ENCODE data around the gene PRKCE. TPM values are rescaled to one million over a fixed set of nuclear protein-coding genes. Genes with fewer than 3 reads are reported as not detected.

Gene PRKCE
- total and polyA plus RNA-seq, 2 experiments from 2014 or later, result 0.94 to 1.2 TPM

DNA sequence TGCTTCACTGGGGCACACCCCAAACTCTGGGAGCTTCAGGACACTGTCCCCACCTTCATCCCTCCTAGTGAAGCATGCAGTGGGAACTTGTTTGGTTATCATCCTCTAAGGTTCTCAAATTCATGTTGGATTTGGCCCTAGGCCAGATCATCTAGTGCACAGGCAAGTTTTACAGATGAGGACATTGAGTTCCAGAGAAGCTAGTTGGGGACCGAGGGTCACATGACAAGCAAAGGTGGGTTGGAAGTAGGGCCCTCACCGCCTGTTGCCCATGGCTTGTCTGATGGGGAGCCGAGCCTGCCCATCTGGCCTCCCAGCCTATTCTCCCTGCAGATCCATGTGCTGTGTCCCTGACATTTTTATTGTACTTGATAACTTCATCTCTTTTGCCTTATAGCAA lies 2.8 kb downstream of the PRKCE start:
- Histone ChIP-seq H2AFZ (no peak overlapping the region), H3K4me2 (no peak overlapping the region), H3K36me3 (ENCODE audit: insufficient read depth) (no peaks in the 10 kb centered on the region), H4K20me1 (replicated peaks; ENCODE audit: insufficient read depth) (no peaks in the 10 kb centered on the region), H3K4me3 (no peak overlapping the region), H3K79me2 (replicated peaks; ENCODE audit: insufficient read depth) (no peaks in the 10 kb centered on the region), H3K27me3 (ENCODE audit: insufficient read depth) (peaks cover 53% of the 10 kb centered on the region), H3F3A (replicated peaks; ENCODE audit: low read depth) (0 out of 2 replicates have a peak, but pooled peaks cover 2% of the 10 kb centered on the region), H3K9me2 (ENCODE audit: insufficient read depth) (no peaks in the 10 kb centered on the region), H3K27ac (ENCODE audit: low read depth) (no peak overlapping the region), H3K4me1 (ENCODE audit: insufficient read depth) (peaks cover 11% of the 10 kb centered on the region)
- H3K27me3 Mint-ChIP-seq (ENCODE audit: insufficient read depth, low read depth, poor library complexity), result peaks cover 41% of the 10 kb centered on the region
- H3K4me3 Mint-ChIP-seq, result no peak overlapping the region
- TF ChIP-seq NANOG (IDR thresholded peaks at IDR 0.05; ENCODE audit: borderline replicate concordance), result no peak
- TF ChIP-seq, protein P1, sequence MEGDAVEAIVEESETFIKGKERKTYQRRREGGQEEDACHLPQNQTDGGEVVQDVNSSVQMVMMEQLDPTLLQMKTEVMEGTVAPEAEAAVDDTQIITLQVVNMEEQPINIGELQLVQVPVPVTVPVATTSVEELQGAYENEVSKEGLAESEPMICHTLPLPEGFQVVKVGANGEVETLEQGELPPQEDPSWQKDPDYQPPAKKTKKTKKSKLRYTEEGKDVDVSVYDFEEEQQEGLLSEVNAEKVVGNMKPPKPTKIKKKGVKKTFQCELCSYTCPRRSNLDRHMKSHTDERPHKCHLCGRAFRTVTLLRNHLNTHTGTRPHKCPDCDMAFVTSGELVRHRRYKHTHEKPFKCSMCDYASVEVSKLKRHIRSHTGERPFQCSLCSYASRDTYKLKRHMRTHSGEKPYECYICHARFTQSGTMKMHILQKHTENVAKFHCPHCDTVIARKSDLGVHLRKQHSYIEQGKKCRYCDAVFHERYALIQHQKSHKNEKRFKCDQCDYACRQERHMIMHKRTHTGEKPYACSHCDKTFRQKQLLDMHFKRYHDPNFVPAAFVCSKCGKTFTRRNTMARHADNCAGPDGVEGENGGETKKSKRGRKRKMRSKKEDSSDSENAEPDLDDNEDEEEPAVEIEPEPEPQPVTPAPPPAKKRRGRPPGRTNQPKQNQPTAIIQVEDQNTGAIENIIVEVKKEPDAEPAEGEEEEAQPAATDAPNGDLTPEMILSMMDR (conservative IDR thresholded peaks at IDR 0.05; ENCODE audit: low read depth in 2 of 2), result no peak
- no peak for TF ChIP-seq EZH2 (IDR thresholded peaks at IDR 0.05; ENCODE audit: low read depth, unreplicated experiment)
- TF ChIP-seq JUNB (IDR thresholded peaks at IDR 0.05; ENCODE audit: unreplicated experiment), result no peak
- no peak for TF ChIP-seq ZNF114 (CRISPR knock-in tag; IDR thresholded peaks at IDR 0.05)
- TF ChIP-seq, protein P2, sequence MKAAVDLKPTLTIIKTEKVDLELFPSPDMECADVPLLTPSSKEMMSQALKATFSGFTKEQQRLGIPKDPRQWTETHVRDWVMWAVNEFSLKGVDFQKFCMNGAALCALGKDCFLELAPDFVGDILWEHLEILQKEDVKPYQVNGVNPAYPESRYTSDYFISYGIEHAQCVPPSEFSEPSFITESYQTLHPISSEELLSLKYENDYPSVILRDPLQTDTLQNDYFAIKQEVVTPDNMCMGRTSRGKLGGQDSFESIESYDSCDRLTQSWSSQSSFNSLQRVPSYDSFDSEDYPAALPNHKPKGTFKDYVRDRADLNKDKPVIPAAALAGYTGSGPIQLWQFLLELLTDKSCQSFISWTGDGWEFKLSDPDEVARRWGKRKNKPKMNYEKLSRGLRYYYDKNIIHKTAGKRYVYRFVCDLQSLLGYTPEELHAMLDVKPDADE (IDR thresholded peaks at IDR 0.05), result no peak
- TF ChIP-seq, protein P3, sequence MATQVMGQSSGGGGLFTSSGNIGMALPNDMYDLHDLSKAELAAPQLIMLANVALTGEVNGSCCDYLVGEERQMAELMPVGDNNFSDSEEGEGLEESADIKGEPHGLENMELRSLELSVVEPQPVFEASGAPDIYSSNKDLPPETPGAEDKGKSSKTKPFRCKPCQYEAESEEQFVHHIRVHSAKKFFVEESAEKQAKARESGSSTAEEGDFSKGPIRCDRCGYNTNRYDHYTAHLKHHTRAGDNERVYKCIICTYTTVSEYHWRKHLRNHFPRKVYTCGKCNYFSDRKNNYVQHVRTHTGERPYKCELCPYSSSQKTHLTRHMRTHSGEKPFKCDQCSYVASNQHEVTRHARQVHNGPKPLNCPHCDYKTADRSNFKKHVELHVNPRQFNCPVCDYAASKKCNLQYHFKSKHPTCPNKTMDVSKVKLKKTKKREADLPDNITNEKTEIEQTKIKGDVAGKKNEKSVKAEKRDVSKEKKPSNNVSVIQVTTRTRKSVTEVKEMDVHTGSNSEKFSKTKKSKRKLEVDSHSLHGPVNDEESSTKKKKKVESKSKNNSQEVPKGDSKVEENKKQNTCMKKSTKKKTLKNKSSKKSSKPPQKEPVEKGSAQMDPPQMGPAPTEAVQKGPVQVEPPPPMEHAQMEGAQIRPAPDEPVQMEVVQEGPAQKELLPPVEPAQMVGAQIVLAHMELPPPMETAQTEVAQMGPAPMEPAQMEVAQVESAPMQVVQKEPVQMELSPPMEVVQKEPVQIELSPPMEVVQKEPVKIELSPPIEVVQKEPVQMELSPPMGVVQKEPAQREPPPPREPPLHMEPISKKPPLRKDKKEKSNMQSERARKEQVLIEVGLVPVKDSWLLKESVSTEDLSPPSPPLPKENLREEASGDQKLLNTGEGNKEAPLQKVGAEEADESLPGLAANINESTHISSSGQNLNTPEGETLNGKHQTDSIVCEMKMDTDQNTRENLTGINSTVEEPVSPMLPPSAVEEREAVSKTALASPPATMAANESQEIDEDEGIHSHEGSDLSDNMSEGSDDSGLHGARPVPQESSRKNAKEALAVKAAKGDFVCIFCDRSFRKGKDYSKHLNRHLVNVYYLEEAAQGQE (IDR thresholded peaks at IDR 0.05; ENCODE audit: unreplicated experiment), result no peak
- no peak for TF ChIP-seq EZH2phosphoT487 (IDR thresholded peaks at IDR 0.05; ENCODE audit: unreplicated experiment)
- no peak for TF ChIP-seq ZNF331 (CRISPR knock-in tag; IDR thresholded peaks at IDR 0.05; ENCODE audit: low read depth)
- TF ChIP-seq STAT1 (IDR thresholded peaks at IDR 0.05; ENCODE audit: unreplicated experiment), result no peak
- no peak for TF ChIP-seq CREB1 (CRISPR knock-in tag; IDR thresholded peaks at IDR 0.05; ENCODE audit: low read depth)
- TF ChIP-seq POLR2AphosphoS5 (IDR thresholded peaks at IDR 0.05; ENCODE audit: low read depth), result no peak
- TF ChIP-seq, protein P4, sequence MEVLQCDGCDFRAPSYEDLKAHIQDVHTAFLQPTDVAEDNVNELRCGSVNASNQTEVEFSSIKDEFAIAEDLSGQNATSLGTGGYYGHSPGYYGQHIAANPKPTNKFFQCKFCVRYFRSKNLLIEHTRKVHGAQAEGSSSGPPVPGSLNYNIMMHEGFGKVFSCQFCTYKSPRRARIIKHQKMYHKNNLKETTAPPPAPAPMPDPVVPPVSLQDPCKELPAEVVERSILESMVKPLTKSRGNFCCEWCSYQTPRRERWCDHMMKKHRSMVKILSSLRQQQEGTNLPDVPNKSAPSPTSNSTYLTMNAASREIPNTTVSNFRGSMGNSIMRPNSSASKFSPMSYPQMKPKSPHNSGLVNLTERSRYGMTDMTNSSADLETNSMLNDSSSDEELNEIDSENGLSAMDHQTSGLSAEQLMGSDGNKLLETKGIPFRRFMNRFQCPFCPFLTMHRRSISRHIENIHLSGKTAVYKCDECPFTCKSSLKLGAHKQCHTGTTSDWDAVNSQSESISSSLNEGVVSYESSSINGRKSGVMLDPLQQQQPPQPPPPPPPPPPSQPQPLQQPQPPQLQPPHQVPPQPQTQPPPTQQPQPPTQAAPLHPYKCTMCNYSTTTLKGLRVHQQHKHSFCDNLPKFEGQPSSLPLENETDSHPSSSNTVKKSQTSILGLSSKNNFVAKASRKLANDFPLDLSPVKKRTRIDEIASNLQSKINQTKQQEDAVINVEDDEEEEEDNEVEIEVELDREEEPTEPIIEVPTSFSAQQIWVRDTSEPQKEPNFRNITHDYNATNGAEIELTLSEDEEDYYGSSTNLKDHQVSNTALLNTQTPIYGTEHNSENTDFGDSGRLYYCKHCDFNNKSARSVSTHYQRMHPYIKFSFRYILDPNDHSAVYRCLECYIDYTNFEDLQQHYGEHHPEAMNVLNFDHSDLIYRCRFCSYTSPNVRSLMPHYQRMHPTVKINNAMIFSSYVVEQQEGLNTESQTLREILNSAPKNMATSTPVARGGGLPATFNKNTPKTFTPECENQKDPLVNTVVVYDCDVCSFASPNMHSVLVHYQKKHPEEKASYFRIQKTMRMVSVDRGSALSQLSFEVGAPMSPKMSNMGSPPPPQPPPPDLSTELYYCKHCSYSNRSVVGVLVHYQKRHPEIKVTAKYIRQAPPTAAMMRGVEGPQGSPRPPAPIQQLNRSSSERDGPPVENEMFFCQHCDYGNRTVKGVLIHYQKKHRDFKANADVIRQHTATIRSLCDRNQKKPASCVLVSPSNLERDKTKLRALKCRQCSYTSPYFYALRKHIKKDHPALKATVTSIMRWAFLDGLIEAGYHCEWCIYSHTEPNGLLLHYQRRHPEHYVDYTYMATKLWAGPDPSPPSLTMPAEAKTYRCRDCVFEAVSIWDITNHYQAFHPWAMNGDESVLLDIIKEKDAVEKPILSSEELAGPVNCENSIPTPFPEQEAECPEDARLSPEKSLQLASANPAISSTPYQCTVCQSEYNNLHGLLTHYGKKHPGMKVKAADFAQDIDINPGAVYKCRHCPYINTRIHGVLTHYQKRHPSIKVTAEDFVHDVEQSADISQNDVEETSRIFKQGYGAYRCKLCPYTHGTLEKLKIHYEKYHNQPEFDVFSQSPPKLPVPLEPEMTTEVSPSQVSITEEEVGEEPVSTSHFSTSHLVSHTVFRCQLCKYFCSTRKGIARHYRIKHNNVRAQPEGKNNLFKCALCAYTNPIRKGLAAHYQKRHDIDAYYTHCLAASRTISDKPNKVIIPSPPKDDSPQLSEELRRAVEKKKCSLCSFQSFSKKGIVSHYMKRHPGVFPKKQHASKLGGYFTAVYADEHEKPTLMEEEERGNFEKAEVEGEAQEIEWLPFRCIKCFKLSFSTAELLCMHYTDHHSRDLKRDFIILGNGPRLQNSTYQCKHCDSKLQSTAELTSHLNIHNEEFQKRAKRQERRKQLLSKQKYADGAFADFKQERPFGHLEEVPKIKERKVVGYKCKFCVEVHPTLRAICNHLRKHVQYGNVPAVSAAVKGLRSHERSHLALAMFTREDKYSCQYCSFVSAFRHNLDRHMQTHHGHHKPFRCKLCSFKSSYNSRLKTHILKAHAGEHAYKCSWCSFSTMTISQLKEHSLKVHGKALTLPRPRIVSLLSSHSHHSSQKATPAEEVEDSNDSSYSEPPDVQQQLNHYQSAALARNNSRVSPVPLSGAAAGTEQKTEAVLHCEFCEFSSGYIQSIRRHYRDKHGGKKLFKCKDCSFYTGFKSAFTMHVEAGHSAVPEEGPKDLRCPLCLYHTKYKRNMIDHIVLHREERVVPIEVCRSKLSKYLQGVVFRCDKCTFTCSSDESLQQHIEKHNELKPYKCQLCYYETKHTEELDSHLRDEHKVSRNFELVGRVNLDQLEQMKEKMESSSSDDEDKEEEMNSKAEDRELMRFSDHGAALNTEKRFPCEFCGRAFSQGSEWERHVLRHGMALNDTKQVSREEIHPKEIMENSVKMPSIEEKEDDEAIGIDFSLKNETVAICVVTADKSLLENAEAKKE (CRISPR knock-in tag; IDR thresholded peaks at IDR 0.05), result no peak
- H3K36me3 Mint-ChIP-seq (ENCODE audit: low read depth), result peaks cover 2% of the 10 kb centered on the region; the same call in 1 of the 3 replicates
- H3K9me3 Mint-ChIP-seq, result no peaks in the 10 kb centered on the region; the same call in 2 of the 3 replicates
- ATAC-seq (no peak), DNase-seq (ENCODE audit: low spot score) (no peak)
- peaks cover 14% of the 10 kb centered on the region for H3K4me1 Mint-ChIP-seq
- no peak overlapping the region for H3K27ac Mint-ChIP-seq
